HG03108 (cell line): ENCODE results near the gene CLRN1.

Source experiments
- ATAC-seq: cut with Tn5 transposase; IDR thresholded peaks from one replicate; pipeline ENCODE4 v1.9.1; 2021; ENCODE audit warnings: moderate library complexity; ENCODE audit not compliant: unreplicated experiment

The CLRN1 gene

DNA sequence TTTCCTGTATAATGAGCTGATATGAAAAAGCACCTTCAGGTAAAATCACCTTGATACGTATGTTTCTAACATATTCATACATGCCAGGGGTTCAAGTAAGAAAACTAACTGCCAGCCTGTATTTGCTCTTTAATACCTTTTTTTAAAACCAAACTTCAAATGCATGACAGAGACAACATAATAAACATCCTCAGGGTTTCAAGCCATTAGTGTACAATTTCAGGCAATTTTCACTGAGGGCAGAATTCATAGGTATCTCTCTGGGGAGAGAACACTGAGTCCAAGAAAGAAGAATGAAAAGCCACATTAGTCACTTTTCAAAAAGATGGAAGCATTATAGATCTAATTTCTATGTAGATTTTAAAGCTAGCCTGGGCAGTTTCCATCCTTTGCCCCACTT, 94.2 kb downstream of the CLRN1 start:
- no peak for ATAC-seq

DNA sequence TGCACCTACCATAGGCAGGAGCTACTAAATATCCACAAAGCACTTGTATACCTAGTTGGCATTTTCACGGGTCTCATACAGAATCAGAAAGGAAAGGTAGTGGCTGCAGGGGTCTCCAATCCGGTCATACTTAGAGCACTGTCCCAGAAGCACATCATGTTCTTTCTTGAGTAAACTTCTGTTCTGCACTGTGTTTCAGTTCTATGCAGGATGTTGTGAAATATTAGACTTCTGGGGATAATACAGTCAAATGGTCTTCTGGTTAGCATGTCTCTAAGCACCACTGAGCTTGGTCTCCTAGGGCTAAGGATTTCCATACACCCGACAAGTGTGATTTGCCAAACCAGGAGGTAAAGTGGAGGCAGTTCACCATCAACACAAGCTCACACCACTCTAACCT, 95.2 kb downstream of the CLRN1 start:
- no peak for ATAC-seq

DNA sequence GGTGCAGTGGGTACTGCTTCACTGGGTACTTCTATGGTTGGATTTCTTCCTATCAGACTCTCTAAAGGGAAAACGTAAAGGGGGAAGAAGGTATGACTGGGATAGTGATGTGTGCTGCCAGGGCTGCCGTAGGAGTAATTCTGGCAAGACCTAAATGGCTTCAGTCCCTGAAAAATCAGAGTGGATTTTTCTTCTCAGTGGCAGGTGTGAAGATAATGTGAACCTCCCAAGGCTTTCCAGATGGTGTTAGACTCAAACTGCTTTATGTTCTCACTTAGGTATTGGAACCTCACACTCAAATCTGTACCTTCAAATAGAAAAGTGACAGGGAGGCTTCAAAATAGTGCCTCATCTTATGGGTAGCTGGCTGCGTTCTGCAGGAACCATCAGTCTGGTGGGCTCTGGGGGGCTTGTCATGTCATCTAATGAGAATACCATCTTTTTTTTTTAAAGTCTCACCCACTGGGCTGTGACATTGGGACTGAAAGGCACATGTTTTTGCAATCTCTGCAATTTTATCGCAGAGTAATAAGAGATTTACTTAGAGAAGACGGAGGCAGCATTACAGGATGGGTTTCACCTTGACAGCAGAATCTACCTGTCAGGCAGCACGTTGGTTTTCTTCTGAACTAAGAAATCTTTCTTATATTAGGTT, 95.8 kb downstream of the CLRN1 start:
- no peak for ATAC-seq
